Measurements from ENCODE around the gene CLMP.
"Not testable (repeated sequence)": the region's sequence is repeated elsewhere in the genome, so short reads cannot be mapped to it uniquely, and the experiment has no call there.

GRCh38 chr11:123059041-123059920 is 135.8 kb downstream of the CLMP start:
- not testable (repeated sequence) for TF ChIP-seq EZH2 (IDR thresholded peaks at IDR 0.05; ENCODE audit: low read depth)
- TF ChIP-seq, protein P1, sequence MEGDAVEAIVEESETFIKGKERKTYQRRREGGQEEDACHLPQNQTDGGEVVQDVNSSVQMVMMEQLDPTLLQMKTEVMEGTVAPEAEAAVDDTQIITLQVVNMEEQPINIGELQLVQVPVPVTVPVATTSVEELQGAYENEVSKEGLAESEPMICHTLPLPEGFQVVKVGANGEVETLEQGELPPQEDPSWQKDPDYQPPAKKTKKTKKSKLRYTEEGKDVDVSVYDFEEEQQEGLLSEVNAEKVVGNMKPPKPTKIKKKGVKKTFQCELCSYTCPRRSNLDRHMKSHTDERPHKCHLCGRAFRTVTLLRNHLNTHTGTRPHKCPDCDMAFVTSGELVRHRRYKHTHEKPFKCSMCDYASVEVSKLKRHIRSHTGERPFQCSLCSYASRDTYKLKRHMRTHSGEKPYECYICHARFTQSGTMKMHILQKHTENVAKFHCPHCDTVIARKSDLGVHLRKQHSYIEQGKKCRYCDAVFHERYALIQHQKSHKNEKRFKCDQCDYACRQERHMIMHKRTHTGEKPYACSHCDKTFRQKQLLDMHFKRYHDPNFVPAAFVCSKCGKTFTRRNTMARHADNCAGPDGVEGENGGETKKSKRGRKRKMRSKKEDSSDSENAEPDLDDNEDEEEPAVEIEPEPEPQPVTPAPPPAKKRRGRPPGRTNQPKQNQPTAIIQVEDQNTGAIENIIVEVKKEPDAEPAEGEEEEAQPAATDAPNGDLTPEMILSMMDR (conservative IDR thresholded peaks at IDR 0.05): not testable (repeated sequence)
